Measurements from ENCODE around the gene IRF2.

Gene IRF2

GRCh38 chr4:184474263-184475095 lies at the start of gene IRF2:
TSS of gene IRF2 (minus strand) at chr4:184474550. CDS start at chr4:184429064, 45,486 bp downstream.
- DNase-seq: peak; percentile 48 to 96 (median 92)

- DNase-seq: no peak
Observed at GRCh38 chr4:184515606-184516005, 41.3 kb upstream of the IRF2 start.

GRCh38 chr4:184514121-184514988 lies 40.0 kb upstream of the IRF2 start:
- DNase-seq: peak in 49 of 58 donors; percentile 16 to 74 (median 43)

- DNase-seq: no peak
Observed at GRCh38 chr4:184513802-184514120, 39.4 kb upstream of the IRF2 start.

- no peak for DNase-seq
Observed at GRCh38 chr4:184511156-184511555, 36.8 kb upstream of the IRF2 start.

GRCh38 chr4:184510401-184510800 lies 36.1 kb upstream of the IRF2 start:
- no peak for DNase-seq

GRCh38 chr4:184506527-184507121 lies 32.3 kb upstream of the IRF2 start:
- peak in 25 of 58 donors; percentile 2 to 43 (median 17) for DNase-seq

GRCh38 chr4:184504385-184504784 lies 30.0 kb upstream of the IRF2 start:
- DNase-seq: no peak

GRCh38 chr4:184503869-184504300 lies 29.5 kb upstream of the IRF2 start:
- DNase-seq: peak in 1 of 58 donors; percentile 3

- peak in 3 of 58 donors; percentile 2 to 20 (median 14) for DNase-seq
Observed at GRCh38 chr4:184500748-184501589, 26.6 kb upstream of the IRF2 start.

- DNase-seq: no peak
Observed at GRCh38 chr4:184499996-184500395, 25.6 kb upstream of the IRF2 start.

- no peak for DNase-seq
Observed at GRCh38 chr4:184498598-184498997, 24.2 kb upstream of the IRF2 start.

GRCh38 chr4:184489771-184490170 lies 15.4 kb upstream of the IRF2 start:
- DNase-seq: no peak

- DNase-seq: no peak
Observed at GRCh38 chr4:184487503-184487902, 13.2 kb upstream of the IRF2 start.

- DNase-seq: no peak
Observed at GRCh38 chr4:184485279-184485678, 10.9 kb upstream of the IRF2 start.

GRCh38 chr4:184481544-184481943 lies 7.2 kb upstream of the IRF2 start:
- DNase-seq: no peak

GRCh38 chr4:184479516-184479950 lies 5.2 kb upstream of the IRF2 start:
- no peak for DNase-seq

- peak in 47 of 58 donors; percentile 9 to 91 (median 54) for DNase-seq
Observed at GRCh38 chr4:184477201-184477999, 3.0 kb upstream of the IRF2 start.

- peak in 11 of 58 donors; percentile 10 to 64 (median 46) for DNase-seq
Observed at GRCh38 chr4:184476695-184477094, 2.3 kb upstream of the IRF2 start.

- DNase-seq: no peak
Observed at GRCh38 chr4:184475498-184475897, 1.1 kb upstream of the IRF2 start.

Data from anterior cingulate cortex (tissue), 58 donors.